DOHH2 (cell line): ENCODE results near the gene SLC38A3.
"Not testable (repeated sequence)": the region's sequence is repeated elsewhere in the genome, so short reads cannot be mapped to it uniquely, and the experiment has no call there.

Source experiments
- H3F3A ChIP-seq: fragments of 200-600 bp; sonication (generic), shearing (Covaris generic); 2 replicates; pipeline ENCODE4 v1.6.0; 2016; ENCODE audit warnings: antibody characterized with exemption, mild to moderate bottlenecking; ENCODE audit not compliant: control insufficient read depth, insufficient read depth
- H3K27ac ChIP-seq: fragments of 200-600 bp; sonication (generic); 2 replicates; pipeline ENCODE4 v1.5.1; 2014; ENCODE audit warnings: low read depth, mild to moderate bottlenecking, low read length, moderate library complexity
- H3K27me3 ChIP-seq: fragments of 200-600 bp; sonication (generic); 2 replicates; pipeline ENCODE4 v1.6.1; 2014; ENCODE audit warnings: mild to moderate bottlenecking, low read length, mixed read lengths; ENCODE audit not compliant: control insufficient read depth
- H3K36me3 ChIP-seq: fragments of 200-600 bp; sonication (generic); 2 replicates; pipeline ENCODE4 v1.6.1; 2014; ENCODE audit warnings: mild to moderate bottlenecking, low read length, moderate library complexity, mixed read lengths; ENCODE audit not compliant: control insufficient read depth
- H3K4me1 ChIP-seq: fragments of 200-600 bp; sonication (generic); 2 replicates; pipeline ENCODE4 v1.6.1; 2014; ENCODE audit warnings: mild to moderate bottlenecking, low read length, mixed read lengths; ENCODE audit not compliant: control insufficient read depth
- H3K4me2 ChIP-seq: fragments of 200-600 bp; sonication (generic); 2 replicates; pipeline ENCODE4 v1.6.0; 2014; ENCODE audit warnings: mild to moderate bottlenecking, low read length, moderate library complexity
- H3K4me3 ChIP-seq: fragments of 200-600 bp; sonication (generic); 2 replicates; pipeline ENCODE4 v1.5.1; 2014; ENCODE audit warnings: mild to moderate bottlenecking, low read length, mixed read lengths
- H3K79me2 ChIP-seq: fragments of 200-600 bp; sonication (generic); 2 replicates; pipeline ENCODE4 v1.6.1; 2014; ENCODE audit warnings: mild to moderate bottlenecking, low read length, mixed read lengths; ENCODE audit not compliant: control insufficient read depth
- H3K9me2 ChIP-seq: fragments of 200-600 bp; sonication (generic); replicated peaks from 2 replicates; pipeline ENCODE4 v1.6.1; 2014; ENCODE audit warnings: mild to moderate bottlenecking, low read length, mixed read lengths; ENCODE audit not compliant: control insufficient read depth
- H3K9me3 ChIP-seq: fragments of 200-600 bp; sonication (generic); 2 replicates; pipeline ENCODE4 v1.6.1; 2014; ENCODE audit warnings: antibody characterized with exemption, low read length, mixed read lengths; ENCODE audit not compliant: control insufficient read depth, insufficient read depth
- H4K20me1 ChIP-seq: fragments of 200-600 bp; sonication (generic); 2 replicates; pipeline ENCODE4 v1.6.0; 2014; ENCODE audit warnings: low read depth, mild to moderate bottlenecking, antibody characterized with exemption, low read length, moderate library complexity; ENCODE audit not compliant: control insufficient read depth, insufficient read depth
- CTCF ChIP-seq: fragments of 200-600 bp; sonication (generic); IDR thresholded peaks from one replicate; pipeline ENCODE4 v1.5.1; 2014; ENCODE audit warnings: antibody characterized with exemption, mild to moderate bottlenecking, low read depth, low read length; ENCODE audit not compliant: poor library complexity, severe bottlenecking
- EZH2phosphoT487 ChIP-seq: fragments of 200-600 bp; sonication (generic); IDR thresholded peaks from 2 replicates; pipeline ENCODE4 v1.6.1; 2017; ENCODE audit warnings: borderline replicate concordance, mild to moderate bottlenecking, antibody characterized with exemption, low read length, moderate library complexity, mixed read lengths

Gene SLC38A3

GRCh38 chr3:50243543-50243895 is 38.4 kb downstream of the SLC38A3 start:
- Histone ChIP-seq H3K9me3 (no peaks in the 10 kb centered on the region), H3K79me2 (peaks cover 92% of the 10 kb centered on the region), H3K27me3 (no peaks in the 10 kb centered on the region), H3K9me2 (no peaks in the 10 kb centered on the region), H3K4me2 (no peak overlapping the region), H3K4me1 (peaks cover 80% of the 10 kb centered on the region), H4K20me1 (peaks cover 18% of the 10 kb centered on the region; the same call in 1 of the 2 replicates), H3K4me3 (no peak overlapping the region), H3K36me3 (peaks cover 44% of the 10 kb centered on the region), H3K27ac (peak overlapping the region; percentile 58), H3F3A (peaks cover 19% of the 10 kb centered on the region)
- TF ChIP-seq CTCF (no peak), EZH2phosphoT487 (no peak)

DNA sequence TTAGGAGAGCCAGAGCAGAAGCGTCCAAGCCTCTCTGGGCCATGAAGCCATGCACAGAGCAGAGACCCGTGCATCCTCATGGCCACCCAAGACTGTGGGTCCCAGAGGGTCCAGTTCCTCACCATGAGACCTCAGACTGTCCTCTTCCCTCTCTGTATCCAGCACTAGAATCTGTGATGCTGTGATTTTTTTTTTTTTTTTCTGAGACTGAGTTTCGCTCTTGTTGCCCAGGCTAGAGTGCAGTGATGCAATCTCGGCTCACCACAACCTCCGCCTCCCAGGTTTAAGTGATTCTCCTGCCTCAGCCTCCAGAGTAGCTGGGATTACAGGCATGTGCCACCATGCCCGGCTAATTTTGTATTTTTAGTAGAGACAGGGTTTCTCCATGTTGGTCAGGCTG is 39.7 kb downstream of the SLC38A3 start:
- Histone ChIP-seq H3K27ac (0 out of 2 replicates have a peak overlapping the region, but pooled peaks have one; percentile 13), H4K20me1 (peaks cover 23% of the 10 kb centered on the region; the same call in 1 of the 2 replicates), H3K4me1 (peaks cover 69% of the 10 kb centered on the region), H3K36me3 (peaks cover 31% of the 10 kb centered on the region), H3K79me2 (peaks cover 92% of the 10 kb centered on the region), H3F3A (peaks cover 19% of the 10 kb centered on the region)
- not testable (repeated sequence) for H3K9me3 ChIP-seq, H3K4me3 ChIP-seq, H3K9me2 ChIP-seq, H3K4me2 ChIP-seq, H3K27me3 ChIP-seq

DNA sequence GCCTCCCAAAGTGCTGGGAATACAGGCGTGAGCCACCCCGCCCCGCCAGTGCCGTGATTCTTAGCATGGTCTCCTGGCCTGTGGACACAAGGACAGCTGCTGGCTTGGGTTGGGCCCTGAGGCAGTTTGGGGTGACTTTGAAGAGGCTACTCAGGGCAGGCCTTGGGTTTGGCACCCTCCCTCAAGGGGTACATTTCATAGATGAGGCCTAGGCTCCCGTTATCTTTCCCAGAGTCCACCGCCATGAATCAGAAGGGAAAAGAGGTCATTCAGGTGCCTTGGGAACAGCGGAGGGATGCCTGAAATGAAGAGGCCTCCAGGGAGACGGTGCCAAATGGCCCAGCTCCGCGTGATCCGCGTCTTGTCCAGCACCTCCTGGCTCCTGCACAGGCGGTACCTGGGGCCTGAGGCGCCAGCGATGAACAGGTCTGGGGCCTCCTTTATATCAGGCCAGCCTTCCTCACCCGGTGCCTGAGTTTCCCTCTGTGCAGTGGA is 40.2 kb downstream of the SLC38A3 start:
- H4K20me1 ChIP-seq, result peaks cover 27% of the 10 kb centered on the region; the same call in 1 of the 2 replicates
- peaks cover 64% of the 10 kb centered on the region for H3K4me1 ChIP-seq
- H3K9me3 ChIP-seq, result no peaks in the 10 kb centered on the region
- H3K36me3 ChIP-seq, result peaks cover 31% of the 10 kb centered on the region
- TF ChIP-seq EZH2phosphoT487 (no peak), CTCF (no peak)
- H3K4me3 ChIP-seq, result peak overlapping the region; percentile 67
- peak overlapping the region; percentile 79 for H3K4me2 ChIP-seq
- H3K27me3 ChIP-seq, result no peaks in the 10 kb centered on the region
- H3K79me2 ChIP-seq, result peaks cover 92% of the 10 kb centered on the region
- H3F3A ChIP-seq, result peaks cover 19% of the 10 kb centered on the region
- peak overlapping the region; percentile 39 for H3K27ac ChIP-seq
- no peaks in the 10 kb centered on the region for H3K9me2 ChIP-seq

- Histone ChIP-seq H3K27ac (peak overlapping the region; percentile 39), H3K4me1 (peaks cover 58% of the 10 kb centered on the region), H3K9me3 (no peaks in the 10 kb centered on the region), H3K9me2 (no peaks in the 10 kb centered on the region), H3K36me3 (peaks cover 32% of the 10 kb centered on the region), H3F3A (peaks cover 19% of the 10 kb centered on the region), H3K79me2 (peaks cover 93% of the 10 kb centered on the region), H3K4me3 (peak overlapping the region; percentile 67), H3K27me3 (no peaks in the 10 kb centered on the region), H4K20me1 (peaks cover 27% of the 10 kb centered on the region; the same call in 1 of the 2 replicates), H3K4me2 (peak overlapping the region; percentile 79)
- TF ChIP-seq CTCF, result peak; percentile 99
- no peak for TF ChIP-seq EZH2phosphoT487
Observed at GRCh38 chr3:50245831-50246516, 40.9 kb downstream of the SLC38A3 start.
